K562 (cell line): ENCODE results near the gene STK26. TPM values are rescaled to one million over a fixed set of nuclear protein-coding genes. Genes with fewer than 3 reads are reported as not detected.
A peak's percentile ranks its signal among the peaks of the same experiment; 100 is the strongest.

ENCODE experiments used
- CEBPG ChIP-seq, 3 experiments: fragments of 200-800 bp in 1 of 3; sonication (Bioruptor generic) in 1 of 3; sonication (generic) in 1 of 3; formaldehyde crosslinking in 1 of 3; IDR thresholded peaks in 2 of 3; conservative IDR thresholded peaks in 1 of 3; 2 replicates each; pipeline versions ENCODE4 v1.6.1 to v1.8.0; 2016 to 2022; ENCODE audit warnings: missing compliant biosample characterization in 2 of 3, missing genetic modification characterization in 2 of 3, mild to moderate bottlenecking in 1 of 3, missing genetic modification reagents in 1 of 3
- DPF2 ChIP-seq: fragments of 450-650 bp; IDR thresholded peaks from 2 replicates; pipeline ENCODE4 v1.6.1; 2016
- EP400 ChIP-seq: fragments of 450-650 bp; IDR thresholded peaks from 2 replicates; pipeline ENCODE4 v1.6.1; 2017; ENCODE audit warnings: antibody characterized with exemption, mild to moderate bottlenecking, moderate library complexity
- GTF2F1 ChIP-seq: IDR thresholded peaks from 2 replicates; pipeline ENCODE4 v1.6.1; 2011; ENCODE audit warnings: low read depth, low read length, improper control_type of control experiment
- HCFC1 ChIP-seq: IDR thresholded peaks from 2 replicates; pipeline ENCODE4 v1.6.1; 2012; ENCODE audit warnings: low read depth, low read length, improper control_type of control experiment
- TEAD4 ChIP-seq, 2 experiments: sonication (generic) in 1 of 2; formaldehyde crosslinking in 1 of 2; IDR thresholded peaks; 2 replicates each; pipeline versions ENCODE4 v1.6.1 to v1.8.0; 2012 to 2022; ENCODE audit warnings: borderline replicate concordance in 1 of 2, inconsistent platforms in 1 of 2, low read length in 1 of 2, mild to moderate bottlenecking in 1 of 2, missing genetic modification reagents in 1 of 2
- ZNF609 ChIP-seq: sonication (generic); formaldehyde crosslinking; IDR thresholded peaks from 2 replicates; pipeline ENCODE4 v1.8.1; 2023; ENCODE audit warnings: missing genetic modification reagents, mild to moderate bottlenecking, borderline replicate concordance
- polyA plus RNA-seq, 8 experiments: library from polyadenylated mRNA; depleted of rRNA in 4 of 8; stranded (reverse) in 5 of 8; unstranded in 3 of 8; fragments of >200 nt; fragmentation: Nextera tagmentation in 2 of 8; fragmentation: Illumina TruSeq in 1 of 8; extraction: Ambion mirVana in 2 of 8; extraction: Trizol in 1 of 8; gene quantifications; 2 replicates each; pipeline versions ENCODE4 v1.2.1 to v1.2.3, GENCODE V29; 2011 to 2014; ENCODE audit warnings: inconsistent platforms in 1 of 8, missing spikeins in 1 of 8
- total RNA-seq, 7 experiments: library from RNA; depleted of rRNA in 6 of 7; stranded (reverse); fragments of >200 nt in 6 of 7; fragmentation: Illumina TruSeq in 2 of 7; extraction: Trizol in 2 of 7; gene quantifications; 2 replicates each; pipeline versions ENCODE4 v1.2.1 to v1.2.3, GENCODE V29; 2011 to 2021; ENCODE audit warnings: low replicate concordance in 1 of 7
- TF ChIP-seq, protein P1 (sequence below): fragments of 150-350 bp; conservative IDR thresholded peaks from 2 replicates; pipeline ENCODE4 v1.6.1; 2014; ENCODE audit warnings: low read length
- TF ChIP-seq, protein P2 (sequence below): sonication (generic); formaldehyde crosslinking; IDR thresholded peaks from 2 replicates; pipeline ENCODE4 v1.8.1; 2023; ENCODE audit warnings: mild to moderate bottlenecking, missing genetic modification reagents, moderate library complexity
- TF ChIP-seq, protein P3 (sequence below), 2 experiments: fragments of 450-650 bp in 1 of 2; sonication (generic) in 1 of 2; formaldehyde crosslinking in 1 of 2; IDR thresholded peaks in 1 of 2; conservative IDR thresholded peaks in 1 of 2; 2 replicates each; pipeline versions ENCODE4 v1.6.1 to v1.8.1; 2016 to 2023; ENCODE audit warnings: mild to moderate bottlenecking in 2 of 2, moderate library complexity in 2 of 2, inconsistent platforms in 1 of 2, missing genetic modification reagents in 1 of 2

STK26 gene
- total and polyA plus RNA-seq, 9 of the 15 experiments (the other 6 are each of a cell fraction or from before 2014, with no cell fraction given): 28.1 to 72.9 (median 50.1) TPM

GRCh38 chrX:132046533-132046932 is 23.4 kb downstream of the STK26 start (continued):
- TF ChIP-seq ZNF609 (CRISPR knock-in tag) (no peak), DPF2 (peak; percentile 88), CEBPG (CRISPR knock-in tag; IDR thresholded peaks at IDR 0.05) (peak; percentile 93), CEBPG (tag; conservative IDR thresholded peaks at IDR 0.05 in 1 of 2, IDR thresholded peaks at IDR 0.05 in 1 of 2) (peak; percentile 64 to 87), TEAD4 (IDR thresholded peaks at IDR 0.05; ENCODE audit: low read length) (peak; percentile 81), TEAD4 (CRISPR knock-in tag; IDR thresholded peaks at IDR 0.05; ENCODE audit: borderline replicate concordance) (no peak), EP400 (peak; percentile 34; the same call in 1 of the 2 replicates), GTF2F1 (no peak), HCFC1 (no peak)
- TF ChIP-seq, protein P1, sequence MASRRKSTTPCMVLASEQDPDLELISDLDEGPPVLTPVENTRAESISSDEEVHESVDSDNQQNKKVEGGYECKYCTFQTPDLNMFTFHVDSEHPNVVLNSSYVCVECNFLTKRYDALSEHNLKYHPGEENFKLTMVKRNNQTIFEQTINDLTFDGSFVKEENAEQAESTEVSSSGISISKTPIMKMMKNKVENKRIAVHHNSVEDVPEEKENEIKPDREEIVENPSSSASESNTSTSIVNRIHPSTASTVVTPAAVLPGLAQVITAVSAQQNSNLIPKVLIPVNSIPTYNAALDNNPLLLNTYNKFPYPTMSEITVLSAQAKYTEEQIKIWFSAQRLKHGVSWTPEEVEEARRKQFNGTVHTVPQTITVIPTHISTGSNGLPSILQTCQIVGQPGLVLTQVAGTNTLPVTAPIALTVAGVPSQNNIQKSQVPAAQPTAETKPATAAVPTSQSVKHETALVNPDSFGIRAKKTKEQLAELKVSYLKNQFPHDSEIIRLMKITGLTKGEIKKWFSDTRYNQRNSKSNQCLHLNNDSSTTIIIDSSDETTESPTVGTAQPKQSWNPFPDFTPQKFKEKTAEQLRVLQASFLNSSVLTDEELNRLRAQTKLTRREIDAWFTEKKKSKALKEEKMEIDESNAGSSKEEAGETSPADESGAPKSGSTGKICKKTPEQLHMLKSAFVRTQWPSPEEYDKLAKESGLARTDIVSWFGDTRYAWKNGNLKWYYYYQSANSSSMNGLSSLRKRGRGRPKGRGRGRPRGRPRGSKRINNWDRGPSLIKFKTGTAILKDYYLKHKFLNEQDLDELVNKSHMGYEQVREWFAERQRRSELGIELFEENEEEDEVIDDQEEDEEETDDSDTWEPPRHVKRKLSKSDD: no peak
- TF ChIP-seq, protein P2, sequence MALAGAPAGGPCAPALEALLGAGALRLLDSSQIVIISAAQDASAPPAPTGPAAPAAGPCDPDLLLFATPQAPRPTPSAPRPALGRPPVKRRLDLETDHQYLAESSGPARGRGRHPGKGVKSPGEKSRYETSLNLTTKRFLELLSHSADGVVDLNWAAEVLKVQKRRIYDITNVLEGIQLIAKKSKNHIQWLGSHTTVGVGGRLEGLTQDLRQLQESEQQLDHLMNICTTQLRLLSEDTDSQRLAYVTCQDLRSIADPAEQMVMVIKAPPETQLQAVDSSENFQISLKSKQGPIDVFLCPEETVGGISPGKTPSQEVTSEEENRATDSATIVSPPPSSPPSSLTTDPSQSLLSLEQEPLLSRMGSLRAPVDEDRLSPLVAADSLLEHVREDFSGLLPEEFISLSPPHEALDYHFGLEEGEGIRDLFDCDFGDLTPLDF: no peak
- TF ChIP-seq, protein P3, sequence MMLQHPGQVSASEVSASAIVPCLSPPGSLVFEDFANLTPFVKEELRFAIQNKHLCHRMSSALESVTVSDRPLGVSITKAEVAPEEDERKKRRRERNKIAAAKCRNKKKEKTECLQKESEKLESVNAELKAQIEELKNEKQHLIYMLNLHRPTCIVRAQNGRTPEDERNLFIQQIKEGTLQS (IDR thresholded peaks at IDR 0.05): peak; percentile 85
- TF ChIP-seq, protein P3 (CRISPR knock-in tag; conservative IDR thresholded peaks at IDR 0.05): no peak
- TF ChIP-seq, all 486 proteins: peak for 50
